Measurements from ENCODE around the gene SORL1. TPM values are rescaled to one million over a fixed set of nuclear protein-coding genes. Genes with fewer than 3 reads are reported as not detected.

Gene SORL1
- total and polyA plus RNA-seq, 2 of the 13 experiments (the other 11 are each of a cell fraction or from before 2014, with no cell fraction given): 21.3 to 148 TPM

GRCh38 chr11:121553806-121554205 is 101.7 kb downstream of the SORL1 start (continued):
- TF ChIP-seq HMG20B (CRISPR knock-in tag; conservative IDR thresholded peaks at IDR 0.05): no peak
- TF ChIP-seq ATAD3A (CRISPR knock-in tag; IDR thresholded peaks at IDR 0.05): no peak
- peak; percentile 39; the same call in 1 of the 2 replicates for TF ChIP-seq MYPOP (CRISPR knock-in tag; IDR thresholded peaks at IDR 0.05)
- no peak for TF ChIP-seq LCORL (IDR thresholded peaks at IDR 0.05)
- peak; percentile 79; the same call in 1 of the 2 replicates for TF ChIP-seq LCORL (CRISPR knock-in tag; IDR thresholded peaks at IDR 0.05)
- TF ChIP-seq CENPT (CRISPR knock-in tag; IDR thresholded peaks at IDR 0.05; ENCODE audit: low read depth): no peak
- TF ChIP-seq ZFX (CRISPR knock-in tag; IDR thresholded peaks at IDR 0.05; ENCODE audit: low read depth): peak; percentile 60; the same call in 1 of the 2 replicates
- TF ChIP-seq ZNF224 (CRISPR knock-in tag; IDR thresholded peaks at IDR 0.05): no peak
- TF ChIP-seq NBN (conservative IDR thresholded peaks at IDR 0.05): no peak
- TF ChIP-seq NR2F2 (IDR thresholded peaks at IDR 0.05; ENCODE audit: borderline replicate concordance, low read depth): 0 out of 2 replicates have a peak, but pooled peaks have one; percentile 19
- no peak for TF ChIP-seq HNRNPK (IDR thresholded peaks at IDR 0.05; ENCODE audit: low read depth, low read length, poor library complexity, severe bottlenecking)
- 0 out of 2 replicates have a peak, but pooled peaks have one; percentile 39 for TF ChIP-seq GMEB1 (CRISPR knock-in tag; IDR thresholded peaks at IDR 0.05; ENCODE audit: borderline replicate concordance)
- no peak for TF ChIP-seq ZKSCAN5 (CRISPR knock-in tag; IDR thresholded peaks at IDR 0.05)
- no peak for TF ChIP-seq HMGXB3 (CRISPR knock-in tag; IDR thresholded peaks at IDR 0.05; ENCODE audit: borderline replicate concordance)
- TF ChIP-seq ZNF234 (CRISPR knock-in tag; conservative IDR thresholded peaks at IDR 0.05): no peak
- TF ChIP-seq GRHL1 (CRISPR knock-in tag; conservative IDR thresholded peaks at IDR 0.05): no peak
- no peak for TF ChIP-seq ZNF496 (CRISPR knock-in tag; IDR thresholded peaks at IDR 0.05; ENCODE audit: insufficient replicate concordance)
- no peak for TF ChIP-seq KLF16 (CRISPR knock-in tag; IDR thresholded peaks at IDR 0.05)
- peak; percentile 93 for TF ChIP-seq ZNF12 (CRISPR knock-in tag; IDR thresholded peaks at IDR 0.05)
- no peak for TF ChIP-seq PBX3 (CRISPR knock-in tag; IDR thresholded peaks at IDR 0.05; ENCODE audit: borderline replicate concordance)
- peak; percentile 71 for TF ChIP-seq NR2C2 (CRISPR knock-in tag; IDR thresholded peaks at IDR 0.05; ENCODE audit: borderline replicate concordance)

All from HepG2 (cell line).